RWPE2 (cell line): ENCODE results near the gene DIP2C.

ENCODE experiments used
- ATAC-seq: fragments of 200-7000 bp; cut with Tn5 transposase; 3 replicates; pipeline ENCODE4 v1.9.1; 2021; ENCODE audit warnings: low read depth
- DNase-seq: peaks from one replicate; pipeline ENCODE4 v3.0.0-alpha.2; 2020; ENCODE audit warnings: low spot score
- H3K27ac ChIP-seq: fragments of 450-650 bp; 2 replicates; pipeline ENCODE4 v1.5.1; 2017; ENCODE audit warnings: mild to moderate bottlenecking; ENCODE audit not compliant: poor library complexity, severe bottlenecking
- H3K27me3 ChIP-seq: fragments of 250-450 bp; sonication (Bioruptor Pico); 2 replicates; pipeline ENCODE4 v1.5.1; 2021; ENCODE audit warnings: mild to moderate bottlenecking, moderate library complexity; ENCODE audit not compliant: insufficient read depth, poor library complexity, severe bottlenecking
- H3K36me3 ChIP-seq: fragments of 250-450 bp; sonication (Bioruptor Pico); 2 replicates; pipeline ENCODE4 v1.5.1; 2020; ENCODE audit warnings: low read depth, mild to moderate bottlenecking, moderate library complexity
- H3K4me1 ChIP-seq: fragments of 250-450 bp; sonication (Bioruptor Pico); 2 replicates; pipeline ENCODE4 v1.5.1; 2021; ENCODE audit warnings: mild to moderate bottlenecking, moderate library complexity; ENCODE audit not compliant: insufficient read depth, poor library complexity, severe bottlenecking
- H3K4me3 ChIP-seq: fragments of 250-450 bp; sonication (Bioruptor Pico); 2 replicates; pipeline ENCODE4 v1.5.1; 2021; ENCODE audit warnings: mild to moderate bottlenecking, moderate library complexity; ENCODE audit not compliant: severe bottlenecking
- H3K9me3 ChIP-seq: fragments of 250-450 bp; sonication (Bioruptor Pico); 2 replicates; pipeline ENCODE4 v1.5.1; 2021; ENCODE audit warnings: mild to moderate bottlenecking, moderate library complexity; ENCODE audit not compliant: severe bottlenecking
- CTCF ChIP-seq: fragments of 450-650 bp; IDR thresholded peaks from one replicate; pipeline ENCODE4 v1.5.1; 2017; ENCODE audit warnings: mild to moderate bottlenecking, moderate library complexity; ENCODE audit not compliant: poor library complexity, severe bottlenecking

DIP2C gene

GRCh38 chr10:338171-339037, 351.1 kb downstream of the DIP2C start:
- H3K36me3 ChIP-seq, result no peaks in the 10 kb centered on the region
- H3K27ac ChIP-seq, result peak overlapping the region; percentile 86
- ATAC-seq, result peak; percentile 90
- no peak for TF ChIP-seq CTCF
- H3K4me1 ChIP-seq, result peaks cover 26% of the 10 kb centered on the region
- H3K9me3 ChIP-seq, result no peaks in the 10 kb centered on the region
- no peaks in the 10 kb centered on the region for H3K27me3 ChIP-seq
- no peak overlapping the region for H3K4me3 ChIP-seq
- DNase-seq, result peak; percentile 78

DNA sequence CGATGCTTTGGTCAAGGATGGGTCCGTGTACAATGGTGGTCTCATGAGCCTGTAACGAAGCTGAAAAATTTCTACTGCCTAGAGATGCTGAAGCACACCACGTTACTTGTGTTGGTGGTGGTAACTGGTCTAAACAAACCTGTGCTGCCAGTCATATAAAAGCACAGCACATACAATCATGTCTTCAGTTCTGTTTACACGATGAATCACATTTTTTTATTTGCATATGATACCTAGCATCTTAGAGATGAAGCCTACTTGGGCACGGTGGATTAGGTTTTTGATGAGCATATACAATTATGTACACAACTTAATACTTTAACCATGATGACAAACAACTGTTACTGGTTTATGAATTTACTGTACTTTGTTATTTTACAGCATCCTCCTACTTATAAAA, 353.2 kb downstream of the DIP2C start:
- Histone ChIP-seq H3K36me3 (no peaks in the 10 kb centered on the region), H3K9me3 (no peaks in the 10 kb centered on the region), H3K27ac (no peak overlapping the region), H3K4me3 (no peak overlapping the region), H3K27me3 (no peaks in the 10 kb centered on the region), H3K4me1 (peaks cover 26% of the 10 kb centered on the region)
- no peak for TF ChIP-seq CTCF
- peak; percentile 30; the same call in 1 of the 3 replicates for ATAC-seq
- DNase-seq, result no peak

DNA sequence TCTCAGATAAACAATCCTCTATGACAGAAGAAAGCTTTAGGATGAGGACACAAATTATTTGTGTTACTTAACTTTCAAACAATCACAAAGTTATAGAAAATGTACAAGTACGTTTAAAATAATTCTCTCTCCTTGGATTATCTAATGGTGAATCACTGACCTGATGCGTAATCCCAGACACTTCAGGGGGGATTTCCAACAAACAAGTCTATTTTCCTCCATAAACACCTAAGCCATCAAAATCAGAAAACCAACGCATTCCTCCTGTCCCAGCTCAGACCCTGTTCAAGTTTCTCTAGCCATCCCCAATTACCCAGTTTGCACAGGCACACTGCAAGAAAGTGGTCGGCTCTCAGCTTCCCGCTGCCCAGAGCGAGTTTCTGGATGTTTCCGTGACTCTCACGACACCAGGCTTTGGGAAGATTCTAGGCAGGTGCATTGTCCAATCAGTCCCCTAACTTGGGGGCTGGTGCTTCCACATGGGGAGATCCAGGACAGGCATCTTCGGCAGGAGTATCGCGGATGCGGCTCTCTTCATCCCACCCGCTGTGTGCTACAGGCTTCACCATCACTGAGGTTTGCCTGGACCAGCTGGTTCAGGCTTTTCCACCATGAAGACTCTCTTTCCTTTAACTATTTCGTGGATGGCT, 354.2 kb downstream of the DIP2C start:
- H3K36me3 ChIP-seq, result no peaks in the 10 kb centered on the region
- H3K9me3 ChIP-seq, result no peaks in the 10 kb centered on the region
- DNase-seq (no peak), ATAC-seq (no peak)
- no peak overlapping the region for H3K4me3 ChIP-seq
- peaks cover 26% of the 10 kb centered on the region for H3K4me1 ChIP-seq
- no peak overlapping the region for H3K27ac ChIP-seq
- TF ChIP-seq CTCF, result no peak
- H3K27me3 ChIP-seq, result no peaks in the 10 kb centered on the region

DNA sequence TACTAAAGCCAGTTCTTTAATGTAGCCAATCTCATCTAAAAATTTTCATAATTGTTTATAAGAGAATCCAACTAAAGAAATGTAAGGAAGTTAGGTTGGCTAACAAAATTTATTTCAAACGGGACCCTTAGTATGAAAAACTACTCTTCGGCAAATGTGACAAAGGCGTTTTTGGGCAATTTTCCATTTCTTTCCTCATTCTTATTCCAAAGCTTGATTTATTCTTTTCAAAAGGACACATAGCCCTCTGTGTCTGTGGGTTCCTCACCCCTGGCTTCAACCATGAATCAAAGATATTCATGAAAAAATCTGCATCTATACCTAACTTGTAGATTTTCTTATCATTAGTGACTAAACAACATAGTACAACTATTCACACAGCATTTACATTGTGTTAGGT, 358.3 kb downstream of the DIP2C start:
- Histone ChIP-seq H3K27ac (no peak overlapping the region), H3K4me1 (peaks cover 30% of the 10 kb centered on the region), H3K36me3 (peaks cover 4% of the 10 kb centered on the region), H3K4me3 (no peak overlapping the region), H3K9me3 (no peaks in the 10 kb centered on the region), H3K27me3 (no peaks in the 10 kb centered on the region)
- DNase-seq, result no peak
- ATAC-seq, result no peak
- no peak for TF ChIP-seq CTCF
